ENCODE measurements around the gene CCDC63.

CCDC63 gene

GRCh38 chr12:110846615-110847566, at the start of gene CCDC63:
CCDC63 (plus strand) TSS chr12:110846987; CDS start chr12:110852955, 5,968 bp downstream.
- peak; percentile 49 for TF ChIP-seq CTCF (conservative IDR thresholded peaks at IDR 0.05; ENCODE audit: low read length)
- no peak within 1 kb of the TSS for H3K4me3 ChIP-seq (ENCODE audit: low read length)
- DNase-seq (ENCODE audit: low read depth): peak; percentile 26

GRCh38 chr12:110798461-110798860, 48.3 kb upstream of the CCDC63 start:
- DNase-seq (ENCODE audit: low read depth): no peak
- H3K4me3 ChIP-seq (ENCODE audit: low read length): no peak overlapping the region
- no peak for TF ChIP-seq CTCF (conservative IDR thresholded peaks at IDR 0.05; ENCODE audit: low read length)

GRCh38 chr12:110802489-110802888, 44.3 kb upstream of the CCDC63 start:
- TF ChIP-seq CTCF (conservative IDR thresholded peaks at IDR 0.05; ENCODE audit: low read length): no peak
- no peak overlapping the region for H3K4me3 ChIP-seq (ENCODE audit: low read length)
- no peak for DNase-seq (ENCODE audit: low read depth)

GRCh38 chr12:110804406-110804805, 42.4 kb upstream of the CCDC63 start:
- no peak overlapping the region for H3K4me3 ChIP-seq (ENCODE audit: low read length)
- no peak for DNase-seq (ENCODE audit: low read depth)
- no peak for TF ChIP-seq CTCF (conservative IDR thresholded peaks at IDR 0.05; ENCODE audit: low read length)

- TF ChIP-seq CTCF (conservative IDR thresholded peaks at IDR 0.05; ENCODE audit: low read length): no peak
- no peak for DNase-seq (ENCODE audit: low read depth)
- no peak overlapping the region for H3K4me3 ChIP-seq (ENCODE audit: low read length)
Observed at GRCh38 chr12:110807640-110808039, 39.1 kb upstream of the CCDC63 start.

GRCh38 chr12:110809149-110809548, 37.6 kb upstream of the CCDC63 start:
- TF ChIP-seq CTCF (conservative IDR thresholded peaks at IDR 0.05; ENCODE audit: low read length): no peak
- DNase-seq (ENCODE audit: low read depth): no peak

GRCh38 chr12:110811972-110812371, 34.8 kb upstream of the CCDC63 start:
- no peak overlapping the region for H3K4me3 ChIP-seq (ENCODE audit: low read length)
- DNase-seq (ENCODE audit: low read depth): no peak
- TF ChIP-seq CTCF (conservative IDR thresholded peaks at IDR 0.05; ENCODE audit: low read length): no peak

More at GRCh38 chr12:110809149-110809548, 37.6 kb upstream of the CCDC63 start:
- no peak overlapping the region for H3K4me3 ChIP-seq (ENCODE audit: low read length)
